ENCODE results near the gene MBD1.
A peak's percentile ranks its signal among the peaks of the same experiment; 100 is the strongest.
"Not testable (repeated sequence)": the region's sequence is repeated elsewhere in the genome, so short reads cannot be mapped to it uniquely, and the experiment has no call there.

MBD1 gene

GRCh38 chr18:50281295-50281971 lies at the start of gene MBD1:
Gene MBD1, minus strand, starts transcription at chr18:50281523. Its CDS starts 1,531 bp downstream, at chr18:50279992.
- peak; percentile 100 for DNase-seq (ENCODE audit: low spot score)

GRCh38 chr18:50330176-50330575 lies 48.9 kb upstream of the MBD1 start:
- no peak for DNase-seq (ENCODE audit: low spot score)

GRCh38 chr18:50327983-50328382 lies 46.7 kb upstream of the MBD1 start:
- DNase-seq (ENCODE audit: low spot score), result no peak

- no peak for DNase-seq (ENCODE audit: low spot score)
Observed at GRCh38 chr18:50320719-50321118, 39.4 kb upstream of the MBD1 start.

GRCh38 chr18:50315100-50315871 lies 34.0 kb upstream of the MBD1 start:
- no peak for DNase-seq (ENCODE audit: low spot score)

GRCh38 chr18:50313873-50314460 lies 32.6 kb upstream of the MBD1 start:
- DNase-seq (ENCODE audit: low spot score), result no peak

GRCh38 chr18:50313031-50313607 lies 31.8 kb upstream of the MBD1 start:
- no peak for DNase-seq (ENCODE audit: low spot score)

GRCh38 chr18:50312296-50313030 lies 31.1 kb upstream of the MBD1 start:
- no peak for DNase-seq (ENCODE audit: low spot score)

DNA sequence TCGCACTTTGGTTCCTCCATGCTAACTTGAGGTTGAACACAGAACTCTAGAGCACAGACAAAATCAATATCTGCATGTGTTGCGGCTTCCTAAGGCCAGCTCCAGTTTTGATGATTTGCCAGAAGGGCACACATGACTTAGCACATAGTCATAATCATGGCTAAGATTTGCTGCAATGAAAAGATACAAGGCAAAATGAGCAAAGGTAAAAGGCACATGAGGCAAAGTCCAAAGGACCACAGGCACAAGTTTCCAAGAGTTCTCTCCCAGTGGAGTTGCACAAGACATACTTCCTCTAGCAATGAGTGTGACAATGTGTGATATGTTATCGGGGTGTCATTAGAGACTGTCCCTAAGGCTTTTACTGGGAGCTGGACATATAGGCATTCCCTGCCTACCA lies 30.3 kb upstream of the MBD1 start:
- no peak for DNase-seq (ENCODE audit: low spot score)

DNA sequence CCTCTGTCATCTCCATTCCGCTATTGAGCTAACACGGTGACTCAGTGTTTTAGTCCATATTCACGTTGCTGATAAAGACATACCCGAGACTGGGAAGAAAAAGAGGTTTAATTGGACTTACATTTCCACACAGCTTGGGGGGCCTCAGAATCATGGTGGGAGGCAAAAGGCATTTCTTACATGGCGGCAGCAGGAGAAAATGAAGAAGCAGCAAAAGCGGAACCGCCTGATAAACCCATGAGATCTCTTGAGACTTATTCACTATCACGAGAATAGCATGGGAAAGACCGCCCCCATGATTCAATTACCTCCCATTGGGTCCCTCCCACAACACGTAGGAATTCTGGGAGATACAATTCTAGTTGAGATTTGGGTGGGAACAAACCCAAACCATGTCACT lies 28.8 kb upstream of the MBD1 start:
- DNase-seq (ENCODE audit: low spot score), result no peak

- DNase-seq (ENCODE audit: low spot score), result not testable (repeated sequence)
Observed at GRCh38 chr18:50308851-50309250, 27.5 kb upstream of the MBD1 start.

GRCh38 chr18:50307738-50308470 lies 26.6 kb upstream of the MBD1 start:
- DNase-seq (ENCODE audit: low spot score), result peak; percentile 93

DNA sequence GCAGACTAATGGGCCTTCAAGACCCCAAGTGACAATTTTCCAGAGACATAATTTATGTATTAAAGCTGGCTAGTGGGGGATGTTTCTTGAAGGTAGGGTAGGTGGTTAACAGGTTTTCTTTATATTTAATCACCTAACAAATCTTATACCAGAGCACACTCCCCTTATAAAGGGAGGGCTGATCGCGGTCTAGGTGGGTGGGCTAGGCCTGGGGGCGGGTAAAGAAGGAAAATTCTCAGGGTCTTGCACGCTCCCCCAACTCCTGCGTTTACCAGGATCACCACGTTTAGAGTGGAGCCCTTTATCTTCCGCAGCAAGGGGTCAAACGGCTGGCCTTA lies 26.0 kb upstream of the MBD1 start:
- no peak for DNase-seq (ENCODE audit: low spot score)

- DNase-seq (ENCODE audit: low spot score), result peak; percentile 19
Observed at GRCh38 chr18:50306944-50307343, 25.6 kb upstream of the MBD1 start.

GRCh38 chr18:50301074-50301473 lies 19.8 kb upstream of the MBD1 start:
- no peak for DNase-seq (ENCODE audit: low spot score)

- no peak for DNase-seq (ENCODE audit: low spot score)
Observed at GRCh38 chr18:50299626-50300388, 18.5 kb upstream of the MBD1 start.

GRCh38 chr18:50298443-50299284 lies 17.3 kb upstream of the MBD1 start:
- DNase-seq (ENCODE audit: low spot score), result no peak

GRCh38 chr18:50297621-50298442 lies 16.5 kb upstream of the MBD1 start:
- peak; percentile 68 for DNase-seq (ENCODE audit: low spot score)

GRCh38 chr18:50293039-50293438 lies 11.7 kb upstream of the MBD1 start:
- DNase-seq (ENCODE audit: low spot score), result no peak

Data from hepatic stellate cell (primary cell).